Esophagus squamous epithelium (tissue), 4 donors: ENCODE results near the gene ETV3.

ENCODE experiments used
- CTCF ChIP-seq, 6 experiments: fragments of 450-650 bp in 4 of 6; fragments of 200-600 bp in 2 of 6; sonication (generic) in 2 of 6; IDR thresholded peaks; one replicate each; pipeline ENCODE4 v1.5.1; 2016 to 2019; ENCODE audit warnings: antibody characterized with exemption in 6 of 6, mild to moderate bottlenecking in 4 of 6, moderate library complexity in 4 of 6
- POLR2A ChIP-seq, 4 donors: fragments of 450-650 bp; IDR thresholded peaks; one replicate each; pipeline ENCODE4 v1.6.1; 2017; ENCODE audit warnings: antibody characterized with exemption in 4 of 4, mild to moderate bottlenecking in 4 of 4, moderate library complexity in 3 of 4

DNA sequence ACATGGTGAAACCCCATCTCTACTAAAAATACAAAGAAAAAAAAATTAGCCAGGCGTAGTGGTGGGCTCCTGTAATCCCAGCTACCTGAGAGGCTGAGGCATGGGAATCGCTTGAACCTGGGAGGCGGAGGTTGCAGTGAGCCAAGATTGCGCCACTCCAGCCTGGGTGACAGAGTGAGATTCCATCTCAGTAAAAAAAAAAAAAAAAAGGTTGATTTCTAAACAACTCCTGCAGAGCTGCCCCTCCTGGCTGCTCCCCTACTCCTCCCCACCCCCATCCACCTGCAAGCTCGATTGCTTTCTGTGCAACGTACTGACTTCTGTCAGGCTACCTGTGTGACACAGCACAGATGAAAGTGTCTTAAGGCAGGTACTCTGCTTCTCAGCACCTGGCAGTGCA, 51.9 kb downstream of the ETV3 start:
- no peak for TF ChIP-seq POLR2A (IDR thresholded peaks at IDR 0.05)
- no peak for TF ChIP-seq CTCF (IDR thresholded peaks at IDR 0.05)
